ENCODE data around the gene FHL2. TPM values are rescaled to one million over a fixed set of nuclear protein-coding genes. Genes with fewer than 3 reads are reported as not detected.

FHL2 gene
- total and polyA plus RNA-seq, 9 donors = 300 to 1,049 (median 495) TPM

DNA sequence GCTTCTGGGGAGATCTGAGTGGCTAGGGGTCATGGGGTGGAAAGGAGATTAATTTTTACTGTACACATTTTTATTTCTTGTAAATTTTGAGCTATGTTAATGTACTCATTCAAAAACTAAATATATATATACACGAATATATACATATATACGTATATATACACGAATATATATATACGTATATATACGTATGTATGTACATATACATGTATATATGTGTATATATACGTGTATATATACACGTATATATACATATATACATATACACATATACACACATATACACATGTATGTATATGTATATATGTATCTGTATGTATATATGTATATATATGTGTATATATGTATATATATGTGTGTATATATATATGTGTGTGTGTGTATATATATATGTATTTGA lies 3.0 kb upstream of the FHL2 start:
- H3K27ac ChIP-seq = no peak overlapping the region
- H3K27me3 ChIP-seq = no peaks in the 10 kb centered on the region
- peaks cover 10% of the 10 kb centered on the region for H3K4me1 ChIP-seq (ENCODE audit: insufficient read depth)
- no peak overlapping the region for H3K4me3 ChIP-seq
- intact Hi-C loops (cut with DNase I) = no loop called here
- 90 to 94% (median 90%) methylated on average over 7 of the region's 7 CpGs for WGBS, 3 donors
- TF ChIP-seq POLR2A (IDR thresholded peaks at IDR 0.05) (no peak), EP300 (IDR thresholded peaks at IDR 0.05) (no peak)
- TF ChIP-seq, protein P1, sequence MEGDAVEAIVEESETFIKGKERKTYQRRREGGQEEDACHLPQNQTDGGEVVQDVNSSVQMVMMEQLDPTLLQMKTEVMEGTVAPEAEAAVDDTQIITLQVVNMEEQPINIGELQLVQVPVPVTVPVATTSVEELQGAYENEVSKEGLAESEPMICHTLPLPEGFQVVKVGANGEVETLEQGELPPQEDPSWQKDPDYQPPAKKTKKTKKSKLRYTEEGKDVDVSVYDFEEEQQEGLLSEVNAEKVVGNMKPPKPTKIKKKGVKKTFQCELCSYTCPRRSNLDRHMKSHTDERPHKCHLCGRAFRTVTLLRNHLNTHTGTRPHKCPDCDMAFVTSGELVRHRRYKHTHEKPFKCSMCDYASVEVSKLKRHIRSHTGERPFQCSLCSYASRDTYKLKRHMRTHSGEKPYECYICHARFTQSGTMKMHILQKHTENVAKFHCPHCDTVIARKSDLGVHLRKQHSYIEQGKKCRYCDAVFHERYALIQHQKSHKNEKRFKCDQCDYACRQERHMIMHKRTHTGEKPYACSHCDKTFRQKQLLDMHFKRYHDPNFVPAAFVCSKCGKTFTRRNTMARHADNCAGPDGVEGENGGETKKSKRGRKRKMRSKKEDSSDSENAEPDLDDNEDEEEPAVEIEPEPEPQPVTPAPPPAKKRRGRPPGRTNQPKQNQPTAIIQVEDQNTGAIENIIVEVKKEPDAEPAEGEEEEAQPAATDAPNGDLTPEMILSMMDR (IDR thresholded peaks at IDR 0.05) = no peak
- no peak for DNase-seq
- H3K36me3 ChIP-seq = no peaks in the 10 kb centered on the region
- H3K9me3 ChIP-seq = no peaks in the 10 kb centered on the region

- Histone ChIP-seq H3K27ac (no peak overlapping the region), H3K4me1 (ENCODE audit: insufficient read depth) (peaks cover 10% of the 10 kb centered on the region), H3K4me3 (no peak overlapping the region), H3K27me3 (no peaks in the 10 kb centered on the region), H3K9me3 (no peaks in the 10 kb centered on the region), H3K36me3 (no peaks in the 10 kb centered on the region)
- intact Hi-C loops (cut with DNase I) = no loop called here
- DNase-seq = peak in 1 of 5 donors; percentile 20
- TF ChIP-seq POLR2A (IDR thresholded peaks at IDR 0.05) (no peak), EP300 (IDR thresholded peaks at IDR 0.05) (no peak)
- TF ChIP-seq, protein P1 (IDR thresholded peaks at IDR 0.05) = no peak
- WGBS, 3 donors = 96 to 99% (median 98%) methylated on average over 7 of the region's 7 CpGs
Measured at GRCh38 chr2:105400138-105400540, 1.3 kb upstream of the FHL2 start.

GRCh38 chr2:105399207-105399861 lies 483 bp upstream of the FHL2 start:
- DNase-seq = peak in 3 of 5 donors; percentile 58 to 64 (median 63)
- WGBS, 3 donors = 32 to 39% (median 34%) methylated on average over 38 of the region's 38 CpGs

DNA sequence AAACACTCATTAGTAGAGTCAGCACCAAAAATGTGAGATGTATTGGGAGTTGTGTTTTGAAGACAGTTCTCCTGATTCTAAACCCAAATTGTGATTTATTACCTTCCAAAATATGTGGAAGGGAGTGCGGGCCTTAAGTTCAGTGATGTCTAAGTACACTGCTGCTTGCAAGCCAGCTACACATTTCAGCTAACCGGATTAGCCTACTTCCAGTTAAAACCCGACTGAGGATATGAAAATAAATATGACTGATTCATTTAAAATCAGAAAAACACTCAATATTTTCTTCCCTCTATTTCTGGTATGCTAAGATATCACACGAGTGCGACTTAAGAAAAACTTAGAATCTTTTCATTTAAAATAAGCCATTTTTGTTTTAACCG lies 907 bp downstream of the FHL2 start:
- H3K27me3 ChIP-seq = no peaks in the 10 kb centered on the region
- 5 to 7% (median 7%) methylated on average over 6 of the region's 6 CpGs for WGBS, 3 donors
- no peaks in the 10 kb centered on the region for H3K9me3 ChIP-seq
- DNase-seq = peak in 1 of 5 donors; percentile 13
- H3K4me3 ChIP-seq = peak overlapping the region; percentile 98
- H3K36me3 ChIP-seq = no peaks in the 10 kb centered on the region
- TF ChIP-seq EP300 (IDR thresholded peaks at IDR 0.05) = no peak
- TF ChIP-seq, protein P1 (IDR thresholded peaks at IDR 0.05) = no peak
- H3K27ac ChIP-seq = peak overlapping the region; percentile 86 to 98
- peaks cover 4% of the 10 kb centered on the region for H3K4me1 ChIP-seq (ENCODE audit: insufficient read depth)
- intact Hi-C loops (cut with DNase I) = loop anchor here in 2 of 4 donors (5.0 to 10.0 kb wide), 2 partner anchors 39 to 97 kb away; no protein-coding TSS in a partner anchor

More at GRCh38 chr2:105399207-105399861, 483 bp upstream of the FHL2 start:
- no peak for TF ChIP-seq POLR2A (IDR thresholded peaks at IDR 0.05)
- Histone ChIP-seq H3K27ac (peak overlapping the region; percentile 86 to 98), H3K4me3 (peak overlapping the region; percentile 98), H3K36me3 (no peaks in the 10 kb centered on the region), H3K4me1 (ENCODE audit: insufficient read depth) (peaks cover 8% of the 10 kb centered on the region), H3K27me3 (no peaks in the 10 kb centered on the region), H3K9me3 (no peaks in the 10 kb centered on the region)
- intact Hi-C loops (cut with DNase I) = loop anchor here in 2 of 4 donors (5.0 to 10.0 kb wide), 2 partner anchors 38 to 95 kb away; no protein-coding TSS in a partner anchor
